ENCODE measurements around the gene MOGAT1.
"Not testable (repeated sequence)": the region's sequence is repeated elsewhere in the genome, so short reads cannot be mapped to it uniquely, and the experiment has no call there.

Gene MOGAT1

GRCh38 chr2:222743251-222743812, 71.9 kb downstream of the MOGAT1 start:
- DNase-seq (ENCODE audit: low read depth): no peak

- no peak for DNase-seq (ENCODE audit: low read depth)
Measured at GRCh38 chr2:222745836-222746559, 74.5 kb downstream of the MOGAT1 start.

- DNase-seq (ENCODE audit: low read depth): no peak
Measured at GRCh38 chr2:222747526-222748160, 76.2 kb downstream of the MOGAT1 start.

GRCh38 chr2:222750533-222750932, 79.1 kb downstream of the MOGAT1 start:
- no peak for DNase-seq (ENCODE audit: low read depth)

GRCh38 chr2:222751238-222751637, 79.8 kb downstream of the MOGAT1 start:
- DNase-seq (ENCODE audit: low read depth): no peak

GRCh38 chr2:222751821-222752719, 80.6 kb downstream of the MOGAT1 start:
- DNase-seq (ENCODE audit: low read depth): no peak

GRCh38 chr2:222752746-222753145, 81.3 kb downstream of the MOGAT1 start:
- no peak for DNase-seq (ENCODE audit: low read depth)

GRCh38 chr2:222753251-222753824, 81.9 kb downstream of the MOGAT1 start:
- no peak for DNase-seq (ENCODE audit: low read depth)

- no peak for DNase-seq (ENCODE audit: low read depth)
Measured at GRCh38 chr2:222754324-222754930, 83.0 kb downstream of the MOGAT1 start.

GRCh38 chr2:222755593-222755992, 84.1 kb downstream of the MOGAT1 start:
- DNase-seq (ENCODE audit: low read depth): not testable (repeated sequence)

- no peak for DNase-seq (ENCODE audit: low read depth)
Measured at GRCh38 chr2:222756362-222756831, 84.9 kb downstream of the MOGAT1 start.

- no peak for DNase-seq (ENCODE audit: low read depth)
Measured at GRCh38 chr2:222756951-222757650, 85.6 kb downstream of the MOGAT1 start.

Measured in stimulated activated CD8-positive, alpha-beta memory T cell treated with anti-CD3 and anti-CD28 coated beads, Interleukin-4, amount 100 ng/mL, for 24 hours (primary cell).